ENCODE measurements around the gene ARHGEF17.

Gene ARHGEF17

DNA sequence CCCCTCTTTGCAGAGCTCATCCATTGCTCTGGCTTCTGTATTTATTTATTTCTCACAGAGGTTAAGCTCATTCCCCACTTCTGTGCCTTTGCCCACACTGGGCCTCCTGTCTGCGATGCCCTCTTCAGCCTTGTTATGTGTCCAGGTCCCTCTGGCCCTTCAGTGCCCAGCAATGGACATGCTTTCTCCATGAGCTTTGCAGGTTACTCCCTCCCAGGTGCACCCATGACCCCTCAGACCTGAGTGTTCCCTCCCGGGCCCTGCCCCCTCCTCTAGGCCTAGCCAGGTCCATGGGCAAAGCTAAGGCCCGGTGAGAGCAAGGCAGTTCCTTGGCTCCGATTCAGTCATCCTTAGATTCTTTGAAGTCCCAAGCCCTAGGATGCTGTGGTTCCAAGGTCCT lies 17.5 kb upstream of the ARHGEF17 start:
- no peak for TF ChIP-seq JUND (IDR thresholded peaks at IDR 0.05; ENCODE audit: low read depth)
- in situ Hi-C loops (cut with HindIII; ENCODE audit: low pct_unique_long_range_greater_than_20kb, low sequenced_read_pairs), result no loop called here
- DNase-seq (ENCODE audit: low read depth in 1 of 2, low spot score in 1 of 2), result no peak

DNA sequence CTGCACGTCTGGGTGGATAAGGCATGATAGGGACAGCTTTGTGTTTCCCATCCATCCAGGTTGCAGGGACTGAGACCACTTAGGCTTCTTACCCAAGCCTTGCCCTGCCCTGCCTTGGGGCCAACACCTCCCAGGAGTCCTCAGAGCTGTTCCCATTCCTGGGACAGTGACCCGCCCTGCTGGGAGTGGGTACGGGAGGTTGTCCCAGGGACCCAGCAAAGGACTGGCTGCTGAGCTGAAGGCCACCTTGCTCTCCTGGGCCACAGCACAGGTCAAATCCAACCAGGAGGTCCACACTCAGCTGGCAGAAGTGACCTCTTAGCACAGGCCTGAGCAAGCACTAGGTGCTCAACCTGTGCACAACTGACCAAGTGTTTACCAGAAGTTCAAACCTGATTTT lies 16.9 kb upstream of the ARHGEF17 start:
- TF ChIP-seq JUND (IDR thresholded peaks at IDR 0.05; ENCODE audit: low read depth), result no peak
- in situ Hi-C loops (cut with HindIII; ENCODE audit: low pct_unique_long_range_greater_than_20kb, low sequenced_read_pairs), result no loop called here
- no peak for DNase-seq (ENCODE audit: low read depth in 1 of 2, low spot score in 1 of 2)

DNA sequence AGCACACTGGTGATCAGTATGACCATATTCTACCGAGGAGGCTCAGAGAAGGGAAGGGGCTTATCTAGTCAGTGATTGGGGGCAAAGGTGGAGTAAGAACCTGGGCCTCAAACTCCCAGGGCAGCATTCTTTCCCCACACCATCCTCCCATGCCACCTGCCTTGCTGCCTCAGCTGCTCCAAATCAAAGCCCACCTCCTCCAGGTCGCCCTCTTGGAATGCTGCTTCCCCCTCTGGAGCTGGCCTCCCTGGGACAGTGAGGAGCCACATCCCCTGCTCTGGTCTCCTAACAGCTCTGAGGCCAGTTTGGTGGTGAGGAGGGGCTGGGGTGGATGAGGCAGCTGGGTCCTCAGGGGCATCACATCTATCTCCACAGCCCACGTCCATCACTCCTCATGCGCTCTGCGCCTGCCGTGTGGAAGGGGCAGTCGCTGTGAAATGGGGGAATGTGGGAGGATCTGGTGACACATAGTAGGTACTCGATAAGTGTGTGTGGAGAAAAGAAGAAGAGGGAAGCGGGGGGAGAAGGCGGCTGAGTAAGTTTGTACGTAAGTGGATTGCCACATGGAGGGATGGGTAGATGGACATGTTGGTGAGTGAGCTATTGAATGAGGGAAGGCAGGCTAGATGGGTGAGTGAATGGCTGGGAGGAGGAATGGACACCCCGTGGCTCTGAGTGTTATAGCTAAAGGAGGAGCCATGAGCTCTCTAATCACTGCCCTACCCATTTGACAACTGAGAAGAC lies 16.1 kb upstream of the ARHGEF17 start:
- DNase-seq (ENCODE audit: low read depth in 1 of 2, low spot score in 1 of 2), result no peak
- in situ Hi-C loops (cut with HindIII; ENCODE audit: low pct_unique_long_range_greater_than_20kb, low sequenced_read_pairs), result no loop called here
- no peak for TF ChIP-seq JUND (IDR thresholded peaks at IDR 0.05; ENCODE audit: low read depth)

DNA sequence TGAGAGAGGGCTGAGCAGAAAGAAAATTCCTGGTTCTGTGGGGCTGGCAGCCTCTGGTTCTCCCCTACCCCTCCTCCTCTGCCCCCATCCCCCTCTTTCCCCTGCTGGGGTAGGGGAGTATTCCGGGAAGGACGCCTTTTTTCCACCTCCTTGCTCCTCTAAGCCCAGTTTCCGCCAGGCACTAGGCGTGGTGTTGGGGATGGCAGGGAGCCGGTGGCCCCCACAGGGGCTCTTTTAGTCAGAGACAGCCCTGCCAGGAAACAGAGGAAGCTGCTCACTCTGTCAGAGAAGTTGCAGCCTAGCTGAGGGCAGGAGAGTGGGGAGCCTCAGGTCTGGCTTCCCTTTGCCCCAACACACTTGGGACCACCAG lies 15.6 kb upstream of the ARHGEF17 start:
- no peak for DNase-seq (ENCODE audit: low read depth in 1 of 2, low spot score in 1 of 2)
- TF ChIP-seq JUND (IDR thresholded peaks at IDR 0.05; ENCODE audit: low read depth), result no peak
- in situ Hi-C loops (cut with HindIII; ENCODE audit: low pct_unique_long_range_greater_than_20kb, low sequenced_read_pairs), result no loop called here

DNA sequence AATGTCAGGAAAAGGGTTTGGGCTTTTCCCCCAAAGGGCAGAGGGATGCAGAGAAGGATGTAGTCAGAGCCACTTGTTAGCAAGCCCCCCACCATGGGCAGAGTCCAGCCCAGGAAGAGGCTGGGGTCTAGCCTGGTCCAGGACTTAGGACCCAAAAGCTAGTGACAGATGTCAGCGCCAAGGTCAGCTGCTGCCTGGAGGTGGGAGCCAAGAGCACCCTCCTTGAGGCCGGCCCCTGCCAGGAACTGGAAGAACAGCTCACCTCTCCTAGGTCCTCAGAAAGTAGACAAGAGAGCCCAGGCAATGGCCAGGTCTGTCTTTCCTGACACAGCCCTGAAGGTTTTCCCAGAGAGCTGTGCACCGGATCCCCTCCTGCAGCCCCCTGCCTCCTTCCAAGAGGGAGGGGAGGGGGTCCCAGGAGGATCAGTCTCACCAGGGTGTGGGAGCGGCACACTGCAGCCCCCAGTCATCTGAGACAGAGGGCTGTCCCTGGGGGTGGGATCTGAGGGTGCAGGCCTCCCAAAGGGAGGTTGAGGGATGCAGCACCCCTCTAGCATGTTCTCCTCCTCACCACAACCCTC lies 14.6 kb upstream of the ARHGEF17 start:
- DNase-seq (ENCODE audit: low read depth in 1 of 2, low spot score in 1 of 2), result no peak
- in situ Hi-C loops (cut with HindIII; ENCODE audit: low pct_unique_long_range_greater_than_20kb, low sequenced_read_pairs), result no loop called here
- TF ChIP-seq JUND (IDR thresholded peaks at IDR 0.05; ENCODE audit: low read depth), result no peak

DNA sequence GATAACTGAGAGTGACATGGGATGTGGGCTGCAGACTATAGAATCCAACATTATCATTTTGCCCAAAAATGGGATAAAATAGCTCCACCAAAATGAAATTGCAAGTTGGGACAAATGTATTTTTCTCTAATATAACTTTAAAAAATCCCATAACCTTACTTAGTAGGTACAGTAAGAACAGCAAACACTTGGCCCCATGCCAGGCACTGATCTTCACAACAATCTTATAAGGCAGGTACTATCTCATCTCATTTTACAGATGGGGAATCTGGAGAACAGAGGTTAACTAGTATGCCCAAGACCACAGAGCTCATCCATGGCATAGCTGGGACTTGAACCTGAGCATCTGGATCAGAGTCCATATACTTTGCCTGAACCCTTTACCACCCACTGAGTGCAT lies 13.5 kb upstream of the ARHGEF17 start:
- DNase-seq (ENCODE audit: low read depth in 1 of 2, low spot score in 1 of 2), result no peak
- TF ChIP-seq JUND (IDR thresholded peaks at IDR 0.05; ENCODE audit: low read depth), result no peak
- in situ Hi-C loops (cut with HindIII; ENCODE audit: low pct_unique_long_range_greater_than_20kb, low sequenced_read_pairs), result no loop called here

DNA sequence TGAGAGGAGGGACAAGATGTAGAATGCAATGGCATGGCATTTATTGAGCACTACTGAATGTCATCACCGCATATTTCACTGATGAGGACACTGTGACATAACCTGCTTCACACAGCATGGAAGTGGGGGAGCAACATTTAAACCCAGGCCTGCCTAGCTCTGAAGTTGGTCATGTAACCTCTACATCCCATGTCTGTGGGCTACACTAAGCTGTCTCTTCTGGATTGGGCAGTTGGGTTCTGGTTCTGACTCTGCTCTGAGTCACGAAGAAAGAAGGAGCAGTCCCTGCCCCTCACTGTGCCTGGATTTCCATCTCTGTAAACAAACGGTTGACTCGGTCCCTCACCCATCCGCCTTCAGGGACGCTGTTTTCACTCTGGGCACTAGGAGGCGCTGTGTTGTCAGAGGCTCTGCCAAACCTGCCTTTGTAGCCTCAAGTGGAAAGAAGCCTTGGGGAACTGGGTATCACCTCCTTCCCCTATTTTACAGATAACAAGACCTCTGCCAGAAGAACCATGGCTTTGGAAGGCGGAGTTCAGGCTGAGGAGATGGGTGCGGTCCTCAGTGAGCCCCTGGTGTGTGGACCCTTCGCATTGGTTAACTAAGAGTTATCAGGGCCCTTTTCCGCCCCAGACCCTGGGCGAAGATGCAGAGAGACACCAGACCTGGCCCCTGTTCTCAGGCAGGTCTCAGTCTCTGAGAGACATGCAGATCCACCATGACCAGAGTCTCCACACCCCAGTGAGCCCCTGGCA lies 12.7 kb upstream of the ARHGEF17 start:
- peak in 1 of 2 experiments; percentile 80 for DNase-seq (ENCODE audit: low read depth in 1 of 2, low spot score in 1 of 2)
- in situ Hi-C loops (cut with HindIII; ENCODE audit: low pct_unique_long_range_greater_than_20kb, low sequenced_read_pairs), result no loop called here
- no peak for TF ChIP-seq JUND (IDR thresholded peaks at IDR 0.05; ENCODE audit: low read depth)

DNA sequence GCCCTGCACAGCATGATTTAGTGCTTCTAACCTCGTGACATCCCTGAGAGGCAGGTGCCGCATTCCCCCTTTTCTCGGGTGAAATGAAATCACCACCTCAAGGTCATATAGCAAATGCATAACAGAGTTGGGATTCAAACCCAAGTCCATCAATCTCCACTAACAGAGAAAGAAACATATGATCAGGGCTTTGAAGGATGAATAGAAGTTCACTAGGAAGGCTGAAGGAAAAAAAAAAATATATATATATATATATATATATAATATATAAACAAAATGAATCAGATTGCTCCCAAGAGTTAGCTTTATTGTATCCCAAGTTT lies 12.1 kb upstream of the ARHGEF17 start:
- in situ Hi-C loops (cut with HindIII; ENCODE audit: low pct_unique_long_range_greater_than_20kb, low sequenced_read_pairs), result no loop called here
- no peak for TF ChIP-seq JUND (IDR thresholded peaks at IDR 0.05; ENCODE audit: low read depth)
- DNase-seq (ENCODE audit: low read depth in 1 of 2, low spot score in 1 of 2), result no peak

DNA sequence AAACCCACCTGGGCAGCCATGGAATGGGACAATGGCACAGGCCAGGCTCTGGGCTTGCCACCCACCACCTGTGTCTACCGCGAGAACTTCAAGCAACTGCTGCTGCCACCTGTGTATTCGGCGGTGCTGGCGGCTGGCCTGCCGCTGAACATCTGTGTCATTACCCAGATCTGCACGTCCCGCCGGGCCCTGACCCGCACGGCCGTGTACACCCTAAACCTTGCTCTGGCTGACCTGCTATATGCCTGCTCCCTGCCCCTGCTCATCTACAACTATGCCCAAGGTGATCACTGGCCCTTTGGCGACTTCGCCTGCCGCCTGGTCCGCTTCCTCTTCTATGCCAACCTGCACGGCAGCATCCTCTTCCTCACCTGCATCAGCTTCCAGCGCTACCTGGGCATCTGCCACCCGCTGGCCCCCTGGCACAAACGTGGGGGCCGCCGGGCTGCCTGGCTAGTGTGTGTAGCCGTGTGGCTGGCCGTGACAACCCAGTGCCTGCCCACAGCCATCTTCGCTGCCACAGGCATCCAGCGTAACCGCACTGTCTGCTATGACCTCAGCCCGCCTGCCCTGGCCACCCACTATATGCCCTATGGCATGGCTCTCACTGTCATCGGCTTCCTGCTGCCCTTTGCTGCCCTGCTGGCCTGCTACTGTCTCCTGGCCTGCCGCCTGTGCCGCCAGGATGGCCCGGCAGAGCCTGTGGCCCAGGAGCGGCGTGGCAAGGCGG lies 11.4 kb upstream of the ARHGEF17 start:
- DNase-seq (ENCODE audit: low read depth in 1 of 2, low spot score in 1 of 2), result no peak
- in situ Hi-C loops (cut with HindIII; ENCODE audit: low pct_unique_long_range_greater_than_20kb, low sequenced_read_pairs), result no loop called here
- no peak for TF ChIP-seq JUND (IDR thresholded peaks at IDR 0.05; ENCODE audit: low read depth)

DNA sequence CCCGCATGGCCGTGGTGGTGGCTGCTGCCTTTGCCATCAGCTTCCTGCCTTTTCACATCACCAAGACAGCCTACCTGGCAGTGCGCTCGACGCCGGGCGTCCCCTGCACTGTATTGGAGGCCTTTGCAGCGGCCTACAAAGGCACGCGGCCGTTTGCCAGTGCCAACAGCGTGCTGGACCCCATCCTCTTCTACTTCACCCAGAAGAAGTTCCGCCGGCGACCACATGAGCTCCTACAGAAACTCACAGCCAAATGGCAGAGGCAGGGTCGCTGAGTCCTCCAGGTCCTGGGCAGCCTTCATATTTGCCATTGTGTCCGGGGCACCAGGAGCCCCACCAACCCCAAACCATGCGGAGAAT lies 10.9 kb upstream of the ARHGEF17 start:
- DNase-seq (ENCODE audit: low read depth in 1 of 2, low spot score in 1 of 2), result no peak
- no peak for TF ChIP-seq JUND (IDR thresholded peaks at IDR 0.05; ENCODE audit: low read depth)
- in situ Hi-C loops (cut with HindIII; ENCODE audit: low pct_unique_long_range_greater_than_20kb, low sequenced_read_pairs), result no loop called here

DNA sequence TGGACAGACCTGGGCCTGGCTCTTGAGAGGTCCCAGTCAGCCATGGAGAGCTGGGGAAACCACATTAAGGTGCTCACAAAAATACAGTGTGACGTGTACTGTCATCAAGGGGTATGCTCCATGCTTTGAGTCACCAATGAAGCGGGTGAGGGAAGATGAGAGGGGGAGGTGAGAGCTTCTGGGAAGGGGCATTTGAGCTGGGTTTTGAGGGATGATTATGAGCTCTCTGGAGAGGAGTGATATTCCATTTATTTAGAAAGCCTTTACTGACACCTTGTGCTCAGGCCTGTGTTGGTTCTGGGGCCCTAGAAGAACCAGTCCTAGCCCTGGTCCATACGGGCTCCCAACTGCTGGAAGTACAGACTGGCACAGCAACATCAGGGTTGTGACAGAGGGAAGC lies 10.4 kb upstream of the ARHGEF17 start:
- TF ChIP-seq JUND (IDR thresholded peaks at IDR 0.05; ENCODE audit: low read depth), result no peak
- no peak for DNase-seq (ENCODE audit: low read depth in 1 of 2, low spot score in 1 of 2)
- in situ Hi-C loops (cut with HindIII; ENCODE audit: low pct_unique_long_range_greater_than_20kb, low sequenced_read_pairs), result no loop called here

DNA sequence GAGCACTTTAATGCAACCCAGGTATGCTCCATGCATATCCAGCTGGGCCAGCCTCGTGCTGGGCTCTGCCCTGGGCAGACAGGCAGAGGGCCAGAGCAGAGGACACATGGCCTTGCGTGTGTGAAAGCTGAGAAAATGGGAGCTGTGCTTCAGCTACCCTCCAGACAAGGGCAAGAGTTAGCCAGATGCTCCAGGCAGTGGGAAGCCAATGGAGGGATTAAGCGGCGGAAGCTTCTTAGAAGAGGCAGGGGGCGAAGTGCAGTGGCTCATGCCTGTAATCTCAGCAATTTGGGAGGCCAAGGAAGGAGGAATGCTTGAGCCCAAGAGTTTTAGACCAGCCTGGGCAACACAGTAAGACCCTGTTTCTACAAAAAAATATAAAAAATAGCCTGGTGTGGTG lies 9.8 kb upstream of the ARHGEF17 start:
- in situ Hi-C loops (cut with HindIII; ENCODE audit: low pct_unique_long_range_greater_than_20kb, low sequenced_read_pairs), result no loop called here
- no peak for TF ChIP-seq JUND (IDR thresholded peaks at IDR 0.05; ENCODE audit: low read depth)
- DNase-seq (ENCODE audit: low read depth in 1 of 2, low spot score in 1 of 2), result no peak

DNA sequence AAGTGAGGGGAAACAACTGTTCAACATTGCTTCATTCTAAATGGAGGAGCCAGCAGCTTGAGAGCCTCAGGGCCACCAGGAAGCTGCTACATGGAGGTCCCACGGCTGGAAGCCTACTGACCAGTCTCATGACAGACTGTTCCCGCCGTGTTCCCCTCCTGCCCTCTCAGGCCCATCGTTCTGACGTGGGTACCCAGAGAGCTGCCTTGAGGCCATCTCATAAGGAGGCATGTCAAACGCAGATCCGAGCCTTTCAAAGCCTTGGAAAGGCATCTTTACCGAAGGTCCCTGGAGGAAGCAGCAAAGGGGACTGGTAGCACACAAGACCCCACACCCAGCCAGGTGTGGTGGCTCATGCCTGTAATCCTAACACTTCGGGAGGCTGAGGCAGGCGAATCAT lies 8.3 kb upstream of the ARHGEF17 start:
- in situ Hi-C loops (cut with HindIII; ENCODE audit: low pct_unique_long_range_greater_than_20kb, low sequenced_read_pairs), result no loop called here
- DNase-seq (ENCODE audit: low read depth in 1 of 2, low spot score in 1 of 2), result no peak
- no peak for TF ChIP-seq JUND (IDR thresholded peaks at IDR 0.05; ENCODE audit: low read depth)
